Uterus (tissue), 2 donors: ENCODE measurements around the gene ZBP1.

Source experiments
- POLR2A ChIP-seq, 2 donors: fragments of 450-650 bp; IDR thresholded peaks; one replicate each; pipeline ENCODE4 v1.6.1; 2016; ENCODE audit warnings: antibody characterized with exemption in 2 of 2, mild to moderate bottlenecking in 1 of 2, moderate library complexity in 1 of 2
- TF ChIP-seq, protein P1 (sequence below), 4 experiments: fragments of 200-600 bp in 2 of 4; fragments of 450-650 bp in 2 of 4; sonication (generic) in 2 of 4; IDR thresholded peaks; one replicate each; pipeline ENCODE4 v1.5.1; 2016 to 2019; ENCODE audit warnings: antibody characterized with exemption in 4 of 4, mild to moderate bottlenecking in 2 of 4, moderate library complexity in 1 of 4

DNA sequence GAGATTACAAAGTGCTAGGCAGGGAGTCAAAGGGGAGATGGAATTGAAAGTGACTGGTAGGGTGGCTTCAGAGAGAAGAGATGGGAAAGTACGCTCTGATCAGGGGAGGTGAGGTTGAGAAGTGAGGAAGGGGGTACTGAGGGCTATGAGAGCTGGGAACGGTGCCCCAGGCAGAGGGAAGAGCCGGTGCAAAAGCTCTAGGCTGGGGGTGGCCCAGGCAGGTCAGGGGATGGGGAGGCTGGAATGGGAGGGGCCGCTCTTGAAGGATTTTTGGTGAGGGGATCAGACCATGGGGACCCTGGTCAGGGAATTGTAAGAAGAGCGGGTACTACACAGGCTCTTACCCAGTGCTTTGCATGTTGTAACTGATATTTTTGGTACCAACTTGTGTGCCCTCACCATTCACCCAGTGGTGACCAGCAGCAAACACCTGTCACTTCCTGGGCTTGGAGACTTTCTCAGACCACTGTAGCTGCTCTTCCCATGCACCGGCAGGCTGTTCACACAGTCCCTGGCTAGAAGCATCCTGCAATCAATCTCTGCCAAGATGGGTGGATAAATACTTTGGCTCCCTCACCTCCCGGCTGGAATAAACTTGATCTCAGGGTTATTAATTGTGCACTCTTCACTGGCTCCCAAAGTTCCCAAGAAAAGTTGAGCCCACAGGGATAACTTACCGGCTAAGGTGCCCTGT, 35.3 kb downstream of the ZBP1 start:
- TF ChIP-seq, protein P1, sequence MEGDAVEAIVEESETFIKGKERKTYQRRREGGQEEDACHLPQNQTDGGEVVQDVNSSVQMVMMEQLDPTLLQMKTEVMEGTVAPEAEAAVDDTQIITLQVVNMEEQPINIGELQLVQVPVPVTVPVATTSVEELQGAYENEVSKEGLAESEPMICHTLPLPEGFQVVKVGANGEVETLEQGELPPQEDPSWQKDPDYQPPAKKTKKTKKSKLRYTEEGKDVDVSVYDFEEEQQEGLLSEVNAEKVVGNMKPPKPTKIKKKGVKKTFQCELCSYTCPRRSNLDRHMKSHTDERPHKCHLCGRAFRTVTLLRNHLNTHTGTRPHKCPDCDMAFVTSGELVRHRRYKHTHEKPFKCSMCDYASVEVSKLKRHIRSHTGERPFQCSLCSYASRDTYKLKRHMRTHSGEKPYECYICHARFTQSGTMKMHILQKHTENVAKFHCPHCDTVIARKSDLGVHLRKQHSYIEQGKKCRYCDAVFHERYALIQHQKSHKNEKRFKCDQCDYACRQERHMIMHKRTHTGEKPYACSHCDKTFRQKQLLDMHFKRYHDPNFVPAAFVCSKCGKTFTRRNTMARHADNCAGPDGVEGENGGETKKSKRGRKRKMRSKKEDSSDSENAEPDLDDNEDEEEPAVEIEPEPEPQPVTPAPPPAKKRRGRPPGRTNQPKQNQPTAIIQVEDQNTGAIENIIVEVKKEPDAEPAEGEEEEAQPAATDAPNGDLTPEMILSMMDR (IDR thresholded peaks at IDR 0.05): no peak
- no peak for TF ChIP-seq POLR2A (IDR thresholded peaks at IDR 0.05)
